Gastrocnemius medialis (tissue), 4 donors: ENCODE data around the gene TTC3. TPM values are rescaled to one million over a fixed set of nuclear protein-coding genes. Genes with fewer than 3 reads are reported as not detected.

Source experiments
- ATAC-seq, 2 donors: fragments of 150-250 bp; one replicate each; pipeline ENCODE4 v1.9.1; 2016
- DNase-seq, 2 donors: peaks; one replicate each; pipeline ENCODE4 v3.0.0-alpha.2; 2019
- H3K27ac ChIP-seq, 4 donors: fragments of 200-600 bp; sonication (generic); 1 replicate in 1 of 4; 2 replicates in 3 of 4; pipeline ENCODE4 v1.5.1; 2016 to 2018; ENCODE audit warnings: mild to moderate bottlenecking in 2 of 4, moderate library complexity in 1 of 4
- H3K27me3 ChIP-seq, 3 donors: fragments of 200-600 bp; sonication (generic) in 2 of 3; 1 replicate in 1 of 3; 2 replicates in 2 of 3; pipeline versions ENCODE4 v1.5.1 to v1.6.0; 2016 to 2019; ENCODE audit warnings: mild to moderate bottlenecking in 1 of 3, moderate library complexity in 1 of 3
- H3K36me3 ChIP-seq, 2 donors: fragments of 200-600 bp; sonication (generic) in 1 of 2; one replicate each; pipeline ENCODE4 v1.5.1; 2017 to 2018
- H3K4me1 ChIP-seq, 2 donors: fragments of 200-600 bp; sonication (generic) in 1 of 2; one replicate each; pipeline ENCODE4 v1.5.1; 2016 to 2017; ENCODE audit warnings: mild to moderate bottlenecking in 2 of 2
- H3K4me3 ChIP-seq, 4 donors: fragments of 200-600 bp; sonication (generic) in 3 of 4; 1 replicate in 1 of 4; 2 replicates in 3 of 4; pipeline ENCODE4 v1.5.1; 2016 to 2019; ENCODE audit warnings: mild to moderate bottlenecking in 2 of 4
- H3K9me3 ChIP-seq, 3 donors: fragments of 200-600 bp; sonication (generic) in 2 of 3; 1 replicate in 1 of 3; 2 replicates in 2 of 3; pipeline ENCODE4 v1.5.1; 2016 to 2019
- CTCF ChIP-seq, 5 experiments: fragments of 450-650 bp in 3 of 5; fragments of 200-600 bp in 2 of 5; sonication (generic) in 2 of 5; IDR thresholded peaks in 4 of 5; conservative IDR thresholded peaks in 1 of 5; 1 replicate in 4 of 5; 2 replicates in 1 of 5; pipeline ENCODE4 v1.5.1; 2016 to 2019; ENCODE audit warnings: antibody characterized with exemption in 5 of 5, mild to moderate bottlenecking in 3 of 5, moderate library complexity in 3 of 5
- POLR2A ChIP-seq, 2 donors: fragments of 450-650 bp; IDR thresholded peaks; one replicate each; pipeline ENCODE4 v1.6.1; 2017; ENCODE audit warnings: antibody characterized with exemption in 2 of 2, mild to moderate bottlenecking in 2 of 2, moderate library complexity in 2 of 2
- in situ Hi-C, 4 donors: fragments of 200-750 bp; cut with MboI; loops; one replicate each; pipeline versions ENCODE4 v1.15.0 to v1.8.0; 2017; ENCODE audit warnings: low sequenced_read_pairs in 4 of 4
- intact Hi-C: fragments of 100-400 bp; cut with DNase I; formaldehyde crosslinking; loops from one replicate; pipeline ENCODE4 v1.15.1; 2023; ENCODE audit warnings: low total_unique reads
- total RNA-seq, 4 donors: library from RNA; depleted of rRNA; stranded (reverse); fragments of >200 nt; gene quantifications; one replicate each; pipeline versions ENCODE4 v1.1.0 to v1.2.3, GENCODE V29; 2016

TTC3 gene
- total RNA-seq, 4 donors from 2014 or later = 39.5 to 71.6 (median 44.1) TPM

DNA sequence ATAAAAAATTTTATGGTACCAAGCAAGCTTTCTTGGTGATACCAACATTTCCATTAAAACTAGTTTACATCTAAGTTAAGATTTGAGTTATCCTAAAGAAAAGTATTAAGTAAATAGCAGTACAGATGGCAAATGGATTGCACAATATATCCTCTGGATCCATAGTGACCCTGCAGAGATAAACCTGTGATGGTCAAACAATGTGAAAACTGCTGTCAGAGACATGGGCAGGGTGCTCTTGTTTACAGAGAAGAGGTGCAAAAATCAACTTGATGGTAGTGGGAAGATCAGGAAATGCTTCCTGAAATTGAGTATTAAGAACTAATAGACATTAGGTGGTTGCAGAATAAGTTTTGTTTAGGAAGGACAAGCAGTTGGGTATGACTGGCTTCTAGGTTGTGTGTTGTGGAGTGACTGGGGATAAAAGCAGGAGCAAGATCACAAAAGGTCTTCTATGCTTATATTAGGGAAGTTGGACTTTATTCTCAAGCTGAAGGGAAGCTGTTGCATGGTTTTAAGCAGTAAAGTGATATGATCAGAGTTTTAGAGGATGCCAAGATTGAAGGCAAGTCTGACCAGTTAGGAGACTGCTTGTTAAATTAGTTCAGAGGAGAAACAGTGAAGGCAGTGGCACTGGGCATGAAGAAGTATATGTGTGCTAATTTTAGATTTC, 9.9 kb downstream of the TTC3 start:
- peaks cover 34 to 48% of the 10 kb centered on the region in 2 donors for H3K4me1 ChIP-seq
- no peaks in the 10 kb centered on the region for H3K36me3 ChIP-seq
- intact Hi-C loops (loop anchor here (10.0 kb wide), 1 partner anchor 118 kb away; the partner anchor contains the start of gene HLCS), in situ Hi-C loops (no loop called here)
- DNase-seq (no peak), ATAC-seq (no peak)
- H3K4me3 ChIP-seq = no peak overlapping the region
- no peaks in the 10 kb centered on the region for H3K9me3 ChIP-seq
- TF ChIP-seq CTCF (IDR thresholded peaks at IDR 0.05 in 4 of 5, conservative IDR thresholded peaks at IDR 0.05 in 1 of 5) = no peak
- no peak for TF ChIP-seq POLR2A (IDR thresholded peaks at IDR 0.05)
- no peaks in the 10 kb centered on the region for H3K27me3 ChIP-seq
- H3K27ac ChIP-seq = peak overlapping the region; percentile 42 to 77 (median 65)

DNA sequence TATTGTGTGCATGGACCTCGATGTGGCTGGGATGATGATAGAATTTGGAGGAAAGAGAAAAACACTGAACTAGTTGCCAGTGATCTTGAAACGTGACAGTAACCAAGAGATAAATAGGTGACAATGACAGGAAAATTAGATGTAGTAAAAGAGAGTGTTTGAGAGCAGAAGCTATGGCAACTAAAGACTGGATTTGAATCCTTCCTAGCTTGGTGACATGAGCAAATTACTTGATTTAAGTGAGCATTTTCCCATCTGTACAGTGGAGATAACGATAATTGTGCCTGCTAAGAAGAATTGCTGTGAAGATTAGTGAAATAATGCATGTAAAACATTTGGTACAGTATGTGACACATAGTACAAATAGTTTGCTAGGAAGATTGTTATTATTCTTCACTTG, 12.7 kb downstream of the TTC3 start:
- in situ Hi-C loops (no loop called here), intact Hi-C loops (loop anchor here (10.0 kb wide), 1 partner anchor 121 kb away; the partner anchor contains the start of gene HLCS)
- ATAC-seq = no peak
- TF ChIP-seq POLR2A (IDR thresholded peaks at IDR 0.05) (no peak), CTCF (IDR thresholded peaks at IDR 0.05 in 4 of 5, conservative IDR thresholded peaks at IDR 0.05 in 1 of 5) (no peak)
- no peaks in the 10 kb centered on the region for H3K9me3 ChIP-seq
- peaks cover 33 to 34% of the 10 kb centered on the region in 2 donors for H3K4me1 ChIP-seq
- H3K4me3 ChIP-seq = no peak overlapping the region
- no peaks in the 10 kb centered on the region for H3K27me3 ChIP-seq
- no peaks in the 10 kb centered on the region for H3K36me3 ChIP-seq
- DNase-seq = no peak
- no peak overlapping the region for H3K27ac ChIP-seq

DNA sequence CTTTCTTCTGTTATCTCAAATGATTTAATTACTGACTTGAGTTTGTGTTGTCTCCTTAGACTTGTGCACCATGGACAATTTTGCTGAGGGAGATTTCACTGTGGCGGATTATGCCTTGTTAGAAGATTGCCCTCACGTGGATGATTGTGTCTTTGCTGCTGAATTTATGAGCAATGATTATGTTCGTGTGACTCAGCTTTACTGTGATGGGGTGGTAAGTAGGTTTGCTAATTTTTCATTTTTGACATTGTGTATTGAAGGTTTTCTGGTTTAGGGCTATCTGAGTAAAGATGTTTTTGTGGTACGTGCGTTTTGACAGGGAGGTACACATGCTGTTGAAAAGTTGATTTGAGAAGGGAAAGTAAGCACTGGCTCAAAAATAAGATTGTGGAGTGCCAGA, 14.1 kb downstream of the TTC3 start:
- peak; percentile 66 to 84 for ATAC-seq
- peak overlapping the region; percentile 59 to 68 (median 64) for H3K27ac ChIP-seq
- DNase-seq = peak; percentile 3 to 16
- intact Hi-C loops (loop anchor here (10.0 kb wide), 1 partner anchor 122 kb away; the partner anchor contains the start of gene HLCS), in situ Hi-C loops (no loop called here)
- H3K4me1 ChIP-seq = peaks cover 25 to 28% of the 10 kb centered on the region in 2 donors
- H3K27me3 ChIP-seq = no peaks in the 10 kb centered on the region
- H3K9me3 ChIP-seq = no peaks in the 10 kb centered on the region
- peak in 1 of 5 experiments; percentile 42 for TF ChIP-seq CTCF (IDR thresholded peaks at IDR 0.05 in 4 of 5, conservative IDR thresholded peaks at IDR 0.05 in 1 of 5)
- TF ChIP-seq POLR2A (IDR thresholded peaks at IDR 0.05) = no peak
- peaks cover 0 to 5% of the 10 kb centered on the region in 2 donors for H3K36me3 ChIP-seq
- no peak overlapping the region for H3K4me3 ChIP-seq

DNA sequence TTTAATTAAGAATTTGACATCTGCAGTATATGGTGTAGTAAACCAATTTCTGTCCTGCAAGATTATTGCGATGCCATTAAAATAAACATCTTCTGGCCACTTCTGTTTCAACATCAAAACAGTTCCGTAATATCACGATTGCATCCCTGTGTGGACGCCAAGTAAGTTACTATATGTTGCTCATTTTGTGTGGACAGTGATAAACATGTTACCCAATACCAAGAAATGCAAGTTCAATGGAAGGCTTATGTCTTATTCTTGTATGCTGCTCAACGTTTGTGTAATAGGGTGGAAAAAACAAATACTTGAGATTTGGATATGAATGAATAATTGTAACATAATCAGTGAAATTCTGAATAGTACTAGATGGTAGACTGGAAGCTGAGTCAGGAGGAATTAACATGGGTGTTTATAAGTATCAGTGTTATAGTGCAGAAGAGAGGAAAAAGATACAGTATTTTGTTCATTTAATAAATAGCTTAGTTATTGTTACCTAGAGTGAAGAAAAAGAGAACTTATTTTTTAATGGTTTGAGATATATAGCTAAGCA, 15.2 kb downstream of the TTC3 start:
- Histone ChIP-seq H3K4me1 (peaks cover 14 to 17% of the 10 kb centered on the region in 2 donors), H3K27ac (no peak overlapping the region), H3K9me3 (no peaks in the 10 kb centered on the region), H3K36me3 (peaks cover 0 to 7% of the 10 kb centered on the region in 2 donors), H3K4me3 (no peak overlapping the region), H3K27me3 (no peaks in the 10 kb centered on the region)
- intact Hi-C loops (loop anchor here (10.0 kb wide), 1 partner anchor 123 kb away; the partner anchor contains the start of gene HLCS), in situ Hi-C loops (no loop called here)
- no peak for ATAC-seq
- no peak for TF ChIP-seq POLR2A (IDR thresholded peaks at IDR 0.05)
- no peak for TF ChIP-seq CTCF (IDR thresholded peaks at IDR 0.05 in 4 of 5, conservative IDR thresholded peaks at IDR 0.05 in 1 of 5)
- no peak for DNase-seq
